Adrenal gland (tissue), 12 donors: ENCODE measurements around the gene MAGI2. TPM values are rescaled to one million over a fixed set of nuclear protein-coding genes. Genes with fewer than 3 reads are reported as not detected.

Experiments used
- DNase-seq, 7 donors: peaks; one replicate each; pipeline ENCODE4 v3.0.0-alpha.2; 2019 to 2020
- H3K27ac ChIP-seq, 5 donors: fragments of 200-600 bp; sonication (generic) in 4 of 5; 1 replicate in 3 of 5; 2 replicates in 2 of 5; pipeline versions ENCODE4 v1.5.1 to v1.8.0; 2016 to 2020; ENCODE audit warnings: mild to moderate bottlenecking in 1 of 5
- H3K27me3 ChIP-seq: fragments of 200-600 bp; 2 replicates; pipeline ENCODE4 v1.8.0; 2021
- H3K36me3 ChIP-seq, 2 donors: fragments of 200-600 bp; replicated peaks in 1 of 2; 1 replicate in 1 of 2; 2 replicates in 1 of 2; pipeline versions ENCODE4 v1.5.1 to v1.8.0; 2018 to 2022
- H3K4me1 ChIP-seq, 2 donors: fragments of 200-600 bp; replicated peaks in 1 of 2; 1 replicate in 1 of 2; 2 replicates in 1 of 2; pipeline versions ENCODE4 v1.5.1 to v1.8.0; 2018 to 2021
- H3K4me3 ChIP-seq, 4 donors: fragments of 200-600 bp; sonication (generic) in 3 of 4; one replicate each; pipeline ENCODE4 v1.5.1; 2016 to 2018
- H3K9me3 ChIP-seq, 3 donors: fragments of 200-600 bp; sonication (generic) in 1 of 3; replicated peaks in 1 of 3; 1 replicate in 2 of 3; 2 replicates in 1 of 3; pipeline versions ENCODE4 v1.5.1 to v1.8.0; 2016 to 2021
- CTCF ChIP-seq, 6 experiments: fragments of 450-650 bp in 4 of 6; fragments of 200-600 bp in 2 of 6; sonication (generic) in 1 of 6; IDR thresholded peaks; 1 replicate in 5 of 6; 2 replicates in 1 of 6; pipeline versions ENCODE4 v1.5.1 to v1.8.0; 2016 to 2021; ENCODE audit warnings: antibody characterized with exemption in 6 of 6, mild to moderate bottlenecking in 2 of 6, moderate library complexity in 1 of 6
- POLR2A ChIP-seq, 2 donors: fragments of 450-650 bp; IDR thresholded peaks; one replicate each; pipeline ENCODE4 v1.6.1; 2017; ENCODE audit warnings: antibody characterized with exemption in 2 of 2, mild to moderate bottlenecking in 2 of 2, moderate library complexity in 1 of 2
- WGBS, 4 donors: extraction: QIAGEN DNeasy Blood & Tissue Kit in 2 of 4; methylation state at CpG; one replicate each; pipeline versions ENCODE4 v1.1.5 to v1.1.7; 2013 to 2017; 5-methylcytosine and 5-hydroxymethylcytosine counted together
- intact Hi-C, 2 donors: fragments of 100-400 bp; cut with DNase I; formaldehyde crosslinking; loops; one replicate each; pipeline versions ENCODE4 v1.14.1 to v1.15.0; 2022 to 2023
- polyA plus RNA-seq, 3 donors: library from polyadenylated mRNA; stranded (reverse); fragments of 200-250 nt in 2 of 3; fragments of 350-450 nt in 1 of 3; fragmentation: Illumina TruSeq in 1 of 3; extraction: RNeasy Lipid Tissue Mini Kit (QIAGEN cat#74804) in 1 of 3; gene quantifications; one replicate each; pipeline ENCODE4 v1.2.3, GENCODE V29; 2013 to 2014
- total RNA-seq, 9 donors: library from RNA; depleted of rRNA in 4 of 9; stranded (reverse); fragments of >200 nt in 4 of 9; fragments of 120-200 nt in 1 of 9; fragmentation: NEBNext Ultra II Directional in 1 of 9; extraction: Animal tissue kit (Norgen Biotek cat#: 25700) in 1 of 9; gene quantifications; one replicate each; pipeline versions ENCODE4 v1.1.0 to v1.2.4, GENCODE V29; 2013 to 2023
- donor health status: healthy with polysubstance abuse.
- donor health status: Bipolar disorder and iron deficiency.
- donor health status: DM: yes; HTN: yes; CAD: no.
- donor health status: DM: no; HTN: no; CAD: no.
- donor health status: DM: no; HTN: no; CAD: no.
- donor health status: DM: yes; HTN: yes; CAD: no.

Gene MAGI2
- total and polyA plus RNA-seq, 12 donors = 3.2 to 37.1 (median 17.1) TPM

DNA sequence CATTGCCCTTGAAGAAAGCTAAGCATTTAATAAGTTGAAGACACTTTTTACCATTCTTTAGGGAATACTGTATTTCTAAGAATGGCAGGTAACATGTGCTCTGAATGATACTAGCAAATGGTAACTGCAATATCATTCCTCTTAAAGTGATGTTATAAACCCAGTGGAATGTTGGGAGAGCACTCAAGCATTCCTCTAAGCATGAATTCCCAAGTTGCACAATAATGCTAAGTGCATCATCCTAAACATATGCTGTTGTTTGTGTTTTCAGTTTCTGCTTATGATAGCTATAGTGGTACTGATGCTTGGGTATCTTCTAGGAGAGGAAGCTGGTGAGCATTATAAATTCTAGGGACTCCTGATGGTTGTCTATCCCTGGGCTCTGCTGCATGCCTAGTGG is 980.9 kb downstream of the MAGI2 start:
- no peaks in the 10 kb centered on the region for H3K36me3 ChIP-seq
- intact Hi-C loops = no loop called here
- no peak overlapping the region for H3K4me3 ChIP-seq
- H3K9me3 ChIP-seq = no peaks in the 10 kb centered on the region
- no peak for TF ChIP-seq POLR2A (IDR thresholded peaks at IDR 0.05)
- TF ChIP-seq CTCF (IDR thresholded peaks at IDR 0.05) = no peak
- no peak for DNase-seq
- H3K27me3 ChIP-seq = no peaks in the 10 kb centered on the region
- no peaks in the 10 kb centered on the region for H3K4me1 ChIP-seq
- no peak overlapping the region for H3K27ac ChIP-seq

DNA sequence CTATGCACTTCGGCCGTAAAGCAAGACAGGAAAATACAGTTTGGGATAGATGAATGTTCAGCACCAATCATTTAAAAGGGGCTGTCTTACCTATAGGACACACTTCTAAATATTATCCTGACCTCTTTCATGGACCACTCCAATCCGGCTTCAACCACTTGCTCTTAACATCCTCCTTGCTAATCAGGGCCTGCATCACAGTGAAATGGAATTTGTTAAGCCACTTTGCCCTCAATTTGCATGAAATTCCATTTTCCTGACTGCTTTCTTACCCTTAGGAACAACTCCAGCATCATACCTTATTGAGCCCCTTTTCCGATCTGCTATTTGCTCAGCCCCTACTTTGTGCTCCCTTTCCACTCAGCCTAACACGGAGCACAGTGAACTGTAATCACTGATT is 987.6 kb downstream of the MAGI2 start:
- H3K27ac ChIP-seq = no peak overlapping the region
- no peak for TF ChIP-seq POLR2A (IDR thresholded peaks at IDR 0.05)
- no peaks in the 10 kb centered on the region for H3K27me3 ChIP-seq
- no peaks in the 10 kb centered on the region for H3K9me3 ChIP-seq
- no peak overlapping the region for H3K4me3 ChIP-seq
- no peak for DNase-seq
- intact Hi-C loops = no loop called here
- H3K36me3 ChIP-seq = no peaks in the 10 kb centered on the region
- H3K4me1 ChIP-seq = no peaks in the 10 kb centered on the region
- 81 to 91% (median 84%) methylated on average over 5 of the region's 5 CpGs for WGBS, 4 donors

GRCh38 chr7:78463039-78463438 is 990.4 kb downstream of the MAGI2 start:
- TF ChIP-seq CTCF (IDR thresholded peaks at IDR 0.05) (no peak), POLR2A (IDR thresholded peaks at IDR 0.05) (no peak)
- DNase-seq = no peak
- intact Hi-C loops = no loop called here
- no peaks in the 10 kb centered on the region for H3K27me3 ChIP-seq
- no peaks in the 10 kb centered on the region for H3K36me3 ChIP-seq
- no peaks in the 10 kb centered on the region for H3K4me1 ChIP-seq
- 88 to 96% (median 93%) methylated on average over 3 of the region's 3 CpGs for WGBS, 4 donors
- no peak overlapping the region for H3K4me3 ChIP-seq
- H3K27ac ChIP-seq = no peak overlapping the region
- H3K9me3 ChIP-seq = no peaks in the 10 kb centered on the region

DNA sequence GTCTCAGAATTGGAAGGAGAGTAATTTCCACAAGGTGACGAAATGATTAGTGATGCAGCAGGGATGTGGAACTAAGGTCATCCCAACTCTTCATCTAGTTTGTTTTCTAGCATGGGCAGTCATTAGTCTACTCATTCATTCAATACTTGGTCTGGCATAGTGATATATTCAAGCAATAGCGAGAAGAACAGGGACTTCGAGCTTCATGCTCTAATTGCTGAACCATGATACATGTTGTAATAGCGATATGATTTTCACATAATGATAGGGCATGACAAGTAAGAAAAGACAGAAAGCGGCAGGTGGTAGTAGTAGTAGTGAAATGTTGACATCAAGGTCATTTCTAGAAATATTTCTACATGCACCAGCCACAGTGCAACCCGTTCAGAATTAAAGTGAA is 1002.8 kb downstream of the MAGI2 start:
- TF ChIP-seq POLR2A (IDR thresholded peaks at IDR 0.05) = no peak
- TF ChIP-seq CTCF (IDR thresholded peaks at IDR 0.05) = no peak
- H3K9me3 ChIP-seq = no peaks in the 10 kb centered on the region
- H3K27ac ChIP-seq = no peak overlapping the region
- H3K4me3 ChIP-seq = no peak overlapping the region
- intact Hi-C loops = no loop called here
- no peak for DNase-seq
- no peaks in the 10 kb centered on the region for H3K36me3 ChIP-seq
- H3K27me3 ChIP-seq = no peaks in the 10 kb centered on the region
- no peaks in the 10 kb centered on the region for H3K4me1 ChIP-seq
- WGBS, 4 donors = 58 to 65% (median 64%) methylated on average over 6 of the region's 6 CpGs

- no peaks in the 10 kb centered on the region for H3K4me1 ChIP-seq
- TF ChIP-seq POLR2A (IDR thresholded peaks at IDR 0.05) = no peak
- no peak for TF ChIP-seq CTCF (IDR thresholded peaks at IDR 0.05)
- H3K27ac ChIP-seq = no peak overlapping the region
- intact Hi-C loops = no loop called here
- H3K36me3 ChIP-seq = no peaks in the 10 kb centered on the region
- 91 to 95% (median 91%) methylated on average over 5 of the region's 5 CpGs for WGBS, 4 donors
- no peaks in the 10 kb centered on the region for H3K9me3 ChIP-seq
- no peak overlapping the region for H3K4me3 ChIP-seq
- DNase-seq = no peak
- no peaks in the 10 kb centered on the region for H3K27me3 ChIP-seq
Observed at GRCh38 chr7:78448911-78449310, 1004.6 kb downstream of the MAGI2 start.
